GM12878 (cell line): ENCODE data around the gene RPL7A. TPM values are rescaled to one million over a fixed set of nuclear protein-coding genes. Genes with fewer than 3 reads are reported as not detected.

Source experiments
- ATAC-seq: fragments of 200-7000 bp; cut with Tn5 transposase; 3 replicates; pipeline ENCODE4 v1.9.1; 2020; ENCODE audit warnings: mild to moderate bottlenecking, moderate library complexity
- BruUV-seq: library from RNA; stranded (reverse); fragments of 400-500 nt; replicated peaks from 2 replicates; lab custom pipeline; 2021; lab: Mats Ljungman, UMichigan
- CTCF ChIA-PET: fragments of 300-600 bp; sonication (Branson Sonifier 250); formaldehyde crosslinking; extraction: SDS; loops from one replicate; lab custom pipeline; 2021; ENCODE audit warnings: inconsistent platforms; lab: Yijun Ruan, JAX
- POLR2A ChIA-PET: fragments of 350-600 bp; formaldehyde crosslinking; extraction: SDS; loops from one replicate; lab custom pipeline; 2021; ENCODE audit warnings: inconsistent platforms; lab: Charles Lee
- RAD21 ChIA-PET: fragments of 300-600 bp; sonication (Branson Sonifier 250); formaldehyde crosslinking; loops from one replicate; lab custom pipeline; 2023; ENCODE audit warnings: antibody characterized with exemption; ENCODE audit not compliant: unreplicated experiment; lab: Charles Lee
- SMC1A ChIA-PET: fragments of 300-600 bp; sonication (Branson Sonifier 250); formaldehyde crosslinking; loops from one replicate; lab custom pipeline; 2023; ENCODE audit not compliant: unreplicated experiment, uncharacterized antibody; lab: Charles Lee
- DNase-seq: peaks from one replicate; pipeline ENCODE4 v3.0.0-alpha.2; 2011; ENCODE audit warnings: low read depth, low spot score
- FAIRE-seq: peaks from 3 replicates; lab custom pipeline; 2011; peaks lifted over from hg19 to GRCh38; lab: Jason Lieb, UNC
- H2AFZ ChIP-seq: 2 replicates; pipeline ENCODE4 v1.6.0; 2011; ENCODE audit warnings: low read depth, low read length, control low read depth; ENCODE audit not compliant: control insufficient read depth
- H3K27ac ChIP-seq: 2 replicates; pipeline ENCODE4 v1.5.1; 2011; ENCODE audit warnings: control low read depth; ENCODE audit not compliant: control insufficient read depth, insufficient read depth
- H3K27me3 ChIP-seq, 2 experiments: replicated peaks in 1 of 2; 2 replicates each; pipeline versions ENCODE4 v1.6.0 to v1.6.1; 2011; ENCODE audit warnings: low read length in 1 of 2; ENCODE audit not compliant: control insufficient read depth in 2 of 2, insufficient read depth in 2 of 2
- H3K36me3 ChIP-seq, 2 experiments: 2 replicates each; pipeline ENCODE4 v1.5.1; 2011; ENCODE audit warnings: low read length in 1 of 2; ENCODE audit not compliant: control insufficient read depth in 2 of 2, insufficient read depth in 2 of 2
- H3K4me1 ChIP-seq: 2 replicates; pipeline ENCODE4 v1.6.1; 2011; ENCODE audit warnings: mild to moderate bottlenecking, low read length, moderate library complexity, mixed read lengths; ENCODE audit not compliant: control insufficient read depth, insufficient read depth
- H3K4me2 ChIP-seq: 2 replicates; pipeline ENCODE4 v1.6.0; 2011; ENCODE audit warnings: control low read depth; ENCODE audit not compliant: control insufficient read depth, insufficient read depth
- H3K4me3 ChIP-seq: fragments of 200-600 bp; sonication (generic); 2 replicates; pipeline ENCODE4 v1.5.1; 2016
- H3K79me2 ChIP-seq: 2 replicates; pipeline ENCODE4 v1.6.0; 2011; ENCODE audit warnings: low read length; ENCODE audit not compliant: control insufficient read depth, insufficient read depth
- H3K9ac ChIP-seq: 2 replicates; pipeline ENCODE4 v1.8.0; 2011; ENCODE audit warnings: low read length, control low read depth, mixed read lengths; ENCODE audit not compliant: control insufficient read depth, insufficient read depth
- H3K9me3 ChIP-seq: replicated peaks from 3 replicates; pipeline ENCODE4 v1.5.1; 2011; ENCODE audit warnings: mild to moderate bottlenecking, low read length; ENCODE audit not compliant: control insufficient read depth, insufficient read depth
- H4K20me1 ChIP-seq: 2 replicates; pipeline ENCODE4 v1.6.0; 2011; ENCODE audit not compliant: control insufficient read depth, insufficient read depth
- BHLHE40 ChIP-seq, 2 experiments: fragments of 450-650 bp in 1 of 2; IDR thresholded peaks; 2 replicates each; pipeline ENCODE4 v1.6.1; 2011 to 2017; ENCODE audit warnings: low read depth in 2 of 2, borderline replicate concordance in 1 of 2, improper control_type of control experiment in 1 of 2, low read length in 1 of 2, mild to moderate bottlenecking in 1 of 2
- CTCF ChIP-seq, 3 experiments: IDR thresholded peaks in 2 of 3; conservative IDR thresholded peaks in 1 of 3; 2 replicates each; pipeline ENCODE4 v1.5.1; 2011; ENCODE audit warnings: low read depth in 3 of 3, low read length in 3 of 3, mild to moderate bottlenecking in 3 of 3, control low read depth in 2 of 3, moderate library complexity in 2 of 3, inconsistent platforms in 1 of 3, mixed read lengths in 1 of 3; ENCODE audit not compliant: control insufficient read depth in 2 of 3, insufficient read depth in 1 of 3; ENCODE audit errors: extremely low read depth in 1 of 3
- ESRRA ChIP-seq: IDR thresholded peaks from 2 replicates; pipeline ENCODE4 v1.6.1; 2012; ENCODE audit warnings: mild to moderate bottlenecking, low read length, improper control_type of control experiment
- HDAC2 ChIP-seq: fragments of 200-600 bp; sonication (generic); IDR thresholded peaks from 2 replicates; pipeline ENCODE4 v1.6.1; 2017
- KLF5 ChIP-seq: fragments of 450-650 bp; IDR thresholded peaks from 2 replicates; pipeline ENCODE4 v1.6.1; 2014; ENCODE audit warnings: mild to moderate bottlenecking; ENCODE audit not compliant: partially characterized antibody
- POLR2A ChIP-seq: IDR thresholded peaks from 2 replicates; pipeline ENCODE4 v1.6.1; 2011; ENCODE audit warnings: low read depth, mild to moderate bottlenecking, low read length
- WGBS: methylation state at CpG from one replicate; pipeline ENCODE4 v1.1.6; 2016; ENCODE audit warnings: low lambda C conversion rate; ENCODE audit not compliant: insufficient replicate concordance, insufficient coverage; ENCODE audit errors: missing lambda C conversion rate; 5-methylcytosine and 5-hydroxymethylcytosine counted together
- in situ Hi-C: fragments of 300-500 bp; cut with MboI; formaldehyde crosslinking; loops from 9 replicates; pipeline ENCODE4 v1.14.3; 2018; ENCODE audit warnings: mixed read lengths
- intact Hi-C: fragments of 100-400 bp; cut with micrococcal nuclease; formaldehyde crosslinking; loops from one replicate; pipeline ENCODE4 v1.14.2; 2022; ENCODE audit not compliant: unreplicated experiment
- polyA plus RNA-seq, 11 experiments: library from polyadenylated mRNA; depleted of rRNA in 4 of 11; unstranded in 6 of 11; stranded (reverse) in 5 of 11; fragments of >200 nt; fragmentation: Nextera tagmentation in 4 of 11; fragmentation: Illumina TruSeq in 1 of 11; extraction: Ambion mirVana in 4 of 11; extraction: Trizol in 1 of 11; gene quantifications; 1 replicate in 1 of 11; 2 replicates in 10 of 11; pipeline versions ENCODE4 v1.2.1 to v1.2.3, GENCODE V29; 2011 to 2016; ENCODE audit warnings: inconsistent platforms in 2 of 11, missing spikeins in 2 of 11, low read depth in 1 of 11
- total RNA-seq, 4 experiments: library from RNA; depleted of rRNA in 3 of 4; stranded (reverse); fragments of >200 nt in 3 of 4; fragmentation: Illumina TruSeq in 1 of 4; extraction: Trizol in 1 of 4; gene quantifications; 2 replicates each; pipeline versions ENCODE4 v1.2.1 to v1.2.3, GENCODE V29; 2013 to 2021
- TF ChIP-seq, protein P1 (sequence below): fragments of 450-650 bp; IDR thresholded peaks from 2 replicates; pipeline ENCODE4 v1.6.1; 2016; ENCODE audit warnings: mild to moderate bottlenecking

The RPL7A gene
- total and polyA plus RNA-seq, 10 of the 15 experiments (the other 5 are each of a cell fraction or from before 2014, with no cell fraction given): 917 to 5,193 (median 3,326) TPM

GRCh38 chr9:133342570-133342969 lies 5.4 kb upstream of the RPL7A start:
- FAIRE-seq (no peak), ATAC-seq (no peak), DNase-seq (no peak)
- H3K4me2 ChIP-seq: no peak overlapping the region
- no peak overlapping the region for H2AFZ ChIP-seq
- ChIA-PET RAD21 (no interaction called here), SMC1A (no interaction called here), POLR2A (interaction anchor here (0.8 to 1.0 kb wide), 3 partner anchors 13 to 36 kb away, joined by 3 read pairs; no protein-coding TSS in a partner anchor), CTCF (interaction anchor here (1.6 kb wide), 1 partner anchor 30 kb away, joined by 3 read pairs; no protein-coding TSS in a partner anchor)
- H3K9me3 ChIP-seq: no peaks in the 10 kb centered on the region
- in situ Hi-C loops: no loop called here
- intact Hi-C loops: no loop called here
- no peak overlapping the region for H3K9ac ChIP-seq
- H3K36me3 ChIP-seq: peaks cover 10 to 23% of the 10 kb centered on the region in 2 experiments
- no peaks in the 10 kb centered on the region for H4K20me1 ChIP-seq
- peaks cover 21% of the 10 kb centered on the region for H3K4me1 ChIP-seq
- 87% methylated on average over 11 of the region's 11 CpGs for WGBS
- H3K79me2 ChIP-seq: peaks cover 18% of the 10 kb centered on the region
- BruUV-seq: no TSS peak
- TF ChIP-seq KLF5: no peak
- TF ChIP-seq POLR2A: no peak
- no peak for TF ChIP-seq ESRRA
- peak in 2 of 3 experiments; percentile 5 to 36; a peak in 1 of 6 replicates for TF ChIP-seq CTCF (IDR thresholded peaks at IDR 0.05 in 2 of 3, conservative IDR thresholded peaks at IDR 0.05 in 1 of 3; ENCODE audit: control insufficient read depth in 2 of 3, extremely low read depth in 1 of 3, insufficient read depth in 1 of 3, low read depth in 3 of 3, low read length in 3 of 3)
- TF ChIP-seq, protein P1, sequence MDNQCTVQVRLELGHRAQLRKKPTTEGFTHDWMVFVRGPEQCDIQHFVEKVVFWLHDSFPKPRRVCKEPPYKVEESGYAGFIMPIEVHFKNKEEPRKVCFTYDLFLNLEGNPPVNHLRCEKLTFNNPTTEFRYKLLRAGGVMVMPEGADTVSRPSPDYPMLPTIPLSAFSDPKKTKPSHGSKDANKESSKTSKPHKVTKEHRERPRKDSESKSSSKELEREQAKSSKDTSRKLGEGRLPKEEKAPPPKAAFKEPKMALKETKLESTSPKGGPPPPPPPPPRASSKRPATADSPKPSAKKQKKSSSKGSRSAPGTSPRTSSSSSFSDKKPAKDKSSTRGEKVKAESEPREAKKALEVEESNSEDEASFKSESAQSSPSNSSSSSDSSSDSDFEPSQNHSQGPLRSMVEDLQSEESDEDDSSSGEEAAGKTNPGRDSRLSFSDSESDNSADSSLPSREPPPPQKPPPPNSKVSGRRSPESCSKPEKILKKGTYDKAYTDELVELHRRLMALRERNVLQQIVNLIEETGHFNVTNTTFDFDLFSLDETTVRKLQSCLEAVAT: no peak
- no peak for TF ChIP-seq HDAC2
- TF ChIP-seq BHLHE40 (IDR thresholded peaks at IDR 0.05; ENCODE audit: borderline replicate concordance in 1 of 2, low read depth in 2 of 2, low read length in 1 of 2): no peak
- no peak overlapping the region for H3K27ac ChIP-seq
- H3K27me3 ChIP-seq: no peaks in the 10 kb centered on the region
- no peak overlapping the region for H3K4me3 ChIP-seq
